ENCODE results near the gene TBC1D3B. TPM values are rescaled to one million over a fixed set of nuclear protein-coding genes. Genes with fewer than 3 reads are reported as not detected.
A peak's percentile ranks its signal among the peaks of the same experiment; 100 is the strongest.
"Not testable (repeated sequence)": the region's sequence is repeated elsewhere in the genome, so short reads cannot be mapped to it uniquely, and the experiment has no call there.

TBC1D3B gene
- polyA plus RNA-seq (2011; rRNA removed) (1.2 and 1.5 TPM in 2 replicates), polyA plus RNA-seq (2017; fragmentation: RNase III; extraction: RNeasy Plus Mini Kit Qiagen cat#74134 plus additional on column Dnase treatment) (4.7 to 5.9 TPM (median 5.6 TPM) in 3 replicates), polyA minus RNA-seq (2011; rRNA and poly(A)+ RNA removed) (0.54 and 0.91 TPM in 2 replicates)
- polyA plus RNA-seq (2012; cell fraction: cytosol; rRNA removed), result 1.1 and 1.3 TPM in 2 replicates
- polyA plus RNA-seq (2012; cell fraction: nucleus; rRNA removed), result 5.1 and 6.6 TPM in 2 replicates

DNA sequence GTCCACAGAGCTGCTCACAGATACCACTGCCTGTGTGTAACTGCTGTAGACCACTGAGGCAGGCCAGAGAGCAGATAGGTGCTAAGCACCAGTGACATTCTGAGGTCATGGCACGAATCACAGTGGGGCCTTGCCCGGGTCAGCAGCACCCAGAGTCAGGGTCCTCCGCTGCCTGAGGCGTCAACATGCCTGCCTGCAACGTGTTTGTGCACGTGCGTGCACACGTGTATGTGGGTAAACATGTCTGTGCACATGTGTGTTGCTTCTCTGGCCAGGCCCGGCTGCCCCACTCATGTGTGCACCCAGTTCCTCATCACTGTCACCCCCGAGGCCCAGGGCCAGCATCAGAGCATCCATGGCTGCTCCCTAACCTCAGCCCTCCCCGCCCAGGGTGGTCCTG is at the start of gene TBC1D3B:
Gene TBC1D3B, minus strand, starts transcription at position 101 of the 400 bp plus-strand sequence. CDS start 1,586 bp downstream, outside the sequence.
- CTCF ChIA-PET; H3K4me3 ChIP-seq; H3K27ac ChIP-seq; H3K4me2 ChIP-seq; FAIRE-seq; H3K9me3 ChIP-seq; DNase-seq (ENCODE audit: low read depth in 1 of 2, low spot score in 1 of 2); H3K4me1 ChIP-seq; ATAC-seq; POLR2A ChIA-PET: not testable (repeated sequence)
- 0% methylated on average over 1 of the region's 11 CpGs for WGBS (ENCODE audit: missing lambda C conversion rate)

DNA sequence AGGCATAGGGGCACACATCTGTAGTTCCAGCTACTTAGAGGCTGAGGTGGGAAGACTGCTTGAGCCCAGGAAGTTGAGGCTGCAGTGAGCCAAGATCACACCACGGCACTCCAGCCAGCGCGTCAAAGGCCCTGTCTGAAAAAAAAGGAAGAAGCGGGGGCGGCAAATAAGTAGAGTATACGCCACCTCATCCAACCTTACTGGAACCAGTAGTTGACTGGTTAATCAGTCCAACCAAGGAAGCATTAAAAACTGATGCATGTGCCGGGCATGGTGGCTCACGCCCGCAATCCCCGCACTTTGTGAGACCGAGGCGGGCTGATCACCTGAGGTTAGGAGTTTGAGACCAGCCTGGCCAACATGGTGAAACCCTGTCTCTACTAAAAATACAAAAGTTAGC is 46.5 kb upstream of the TBC1D3B start:
- ATAC-seq; DNase-seq (ENCODE audit: low read depth in 1 of 2, low spot score in 1 of 2); CTCF ChIA-PET; H3K27ac ChIP-seq; H3K4me1 ChIP-seq; POLR2A ChIA-PET; H3K4me3 ChIP-seq; FAIRE-seq; H3K4me2 ChIP-seq: not testable (repeated sequence)
- 77% methylated on average over 12 of the region's 12 CpGs for WGBS (ENCODE audit: missing lambda C conversion rate)
- peaks cover 18% of the 10 kb centered on the region for H3K9me3 ChIP-seq

DNA sequence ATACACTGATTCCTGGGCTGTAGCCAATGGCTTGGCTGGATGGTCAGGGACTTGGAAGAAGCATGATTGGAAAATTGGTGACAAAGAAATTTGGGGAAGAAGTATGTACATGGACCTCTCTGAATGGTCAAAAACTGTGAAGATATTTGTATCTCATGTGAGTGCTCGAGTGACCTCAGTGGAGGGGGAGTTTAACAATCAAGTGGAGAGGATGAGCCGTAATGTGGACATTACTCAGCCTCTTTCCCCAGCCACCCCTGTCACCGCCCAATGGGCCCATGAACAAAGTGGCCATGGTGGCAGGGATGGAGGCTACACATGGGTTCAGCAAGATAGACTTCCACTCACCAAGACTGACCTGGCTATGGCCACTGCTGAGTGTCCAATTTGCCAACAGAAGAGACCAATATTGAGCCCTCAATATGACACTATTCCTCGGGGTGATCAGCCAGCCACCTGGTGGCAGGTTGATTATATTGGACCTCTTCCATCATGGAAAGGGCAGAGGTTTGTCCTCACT is 45.2 kb upstream of the TBC1D3B start:
- H3K4me2 ChIP-seq; POLR2A ChIA-PET; CTCF ChIA-PET; FAIRE-seq; H3K27ac ChIP-seq; DNase-seq (ENCODE audit: low read depth in 1 of 2, low spot score in 1 of 2); H3K4me1 ChIP-seq; ATAC-seq; H3K4me3 ChIP-seq: not testable (repeated sequence)
- 30% methylated on average over 4 of the region's 4 CpGs for WGBS (ENCODE audit: missing lambda C conversion rate)
- peaks cover 23% of the 10 kb centered on the region for H3K9me3 ChIP-seq

DNA sequence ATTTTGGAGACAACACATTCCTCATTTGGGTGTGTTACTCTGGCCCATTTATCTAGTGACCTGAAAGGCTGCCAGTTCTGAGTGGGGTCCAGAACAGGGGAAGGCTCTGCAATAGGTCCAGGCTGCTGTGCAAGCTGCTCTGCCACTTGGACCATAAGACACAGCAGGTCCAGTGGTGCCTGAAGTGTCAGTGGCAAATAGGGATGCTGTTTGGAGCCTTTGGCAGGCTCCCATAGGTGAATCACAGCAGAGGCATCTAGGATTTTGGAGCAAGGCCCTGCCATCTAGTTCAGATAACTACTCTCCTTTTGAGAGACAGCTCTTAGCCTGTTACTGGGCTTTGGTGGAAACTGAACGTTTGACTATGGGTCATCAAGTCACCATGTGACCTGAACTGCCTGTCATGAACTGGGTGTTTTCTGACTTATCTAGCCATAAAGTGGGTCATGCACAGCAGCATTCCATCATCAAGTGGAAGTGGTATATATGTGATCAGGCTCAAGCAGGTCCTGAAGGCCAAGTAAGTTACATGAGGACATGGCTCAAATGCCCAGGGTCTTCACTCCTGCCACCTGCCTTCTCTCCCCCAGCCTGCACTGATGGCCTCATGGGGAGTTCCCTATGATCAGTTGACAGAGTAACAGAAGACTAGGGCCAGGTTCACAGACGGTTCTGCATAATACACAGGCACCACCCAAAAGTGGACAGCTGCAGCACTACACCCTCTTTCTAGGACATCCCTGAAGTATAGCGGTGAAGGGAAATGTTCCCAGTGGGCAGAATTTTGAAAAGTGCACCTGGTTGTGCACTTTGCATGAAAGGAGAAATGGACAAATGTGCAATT is 44.5 kb upstream of the TBC1D3B start:
- not testable (repeated sequence) for FAIRE-seq

GRCh38 chr17:36219556-36219955 is 43.1 kb upstream of the TBC1D3B start:
- POLR2A ChIA-PET, result not testable (repeated sequence)

More for the DNA sequence above, 44.5 kb upstream of the TBC1D3B start:
- CTCF ChIA-PET; POLR2A ChIA-PET; H3K4me1 ChIP-seq; H3K4me2 ChIP-seq; H3K27ac ChIP-seq; ATAC-seq; DNase-seq (ENCODE audit: low read depth in 1 of 2, low spot score in 1 of 2); H3K4me3 ChIP-seq: not testable (repeated sequence)
- H3K9me3 ChIP-seq, result peaks cover 25% of the 10 kb centered on the region
- 0% methylated on average over 3 of the region's 3 CpGs for WGBS (ENCODE audit: missing lambda C conversion rate)

GRCh38 chr17:36215406-36216308 is 39.2 kb upstream of the TBC1D3B start:
- H3K4me3 ChIP-seq; H3K4me2 ChIP-seq; H3K4me1 ChIP-seq; H3K27ac ChIP-seq; DNase-seq (ENCODE audit: low read depth in 1 of 2, low spot score in 1 of 2); POLR2A ChIA-PET; FAIRE-seq: not testable (repeated sequence)
- H3K9me3 ChIP-seq, result peaks cover 25% of the 10 kb centered on the region
- ATAC-seq, result 0 out of 6 replicates have a peak, but pooled peaks of 1 of the 2 experiments have one; percentile 20
- CTCF ChIA-PET, result interaction anchor here (0.6 to 1.0 kb wide), 2 partner anchors 240 to 244 kb away, joined by 3 read pairs; no protein-coding TSS in a partner anchor
- WGBS (ENCODE audit: missing lambda C conversion rate), result 14% methylated on average over 7 of the region's 7 CpGs

More at GRCh38 chr17:36219556-36219955, 43.1 kb upstream of the TBC1D3B start:
- H3K9me3 ChIP-seq, result peaks cover 25% of the 10 kb centered on the region
- H3K27ac ChIP-seq; ATAC-seq; H3K4me1 ChIP-seq; FAIRE-seq; DNase-seq (ENCODE audit: low read depth in 1 of 2, low spot score in 1 of 2); H3K4me3 ChIP-seq; H3K4me2 ChIP-seq: not testable (repeated sequence)
- 5% methylated on average over 1 of the region's 1 CpG for WGBS (ENCODE audit: missing lambda C conversion rate)
- CTCF ChIA-PET, result interaction anchor here (1.0 kb wide), 1 partner anchor 263 kb away, joined by 3 read pairs; no protein-coding TSS in a partner anchor

GRCh38 chr17:36214918-36215317 is 38.5 kb upstream of the TBC1D3B start:
- ATAC-seq (no peak), FAIRE-seq (no peak), DNase-seq (ENCODE audit: low read depth in 1 of 2, low spot score in 1 of 2) (no peak)
- no peak overlapping the region for H3K4me3 ChIP-seq
- H3K4me2 ChIP-seq, result no peak overlapping the region
- H3K9me3 ChIP-seq, result peaks cover 22% of the 10 kb centered on the region
- POLR2A ChIA-PET, result no interaction called here
- CTCF ChIA-PET, result no interaction called here
- H3K4me1 ChIP-seq, result no peaks in the 10 kb centered on the region
- no peak overlapping the region for H3K27ac ChIP-seq
- TF ChIP-seq GATA3 (IDR thresholded peaks at IDR 0.05; ENCODE audit: borderline replicate concordance), result no peak
- TF ChIP-seq POLR2AphosphoS2 (conservative IDR thresholded peaks at IDR 0.05; ENCODE audit: low read length), result no peak
- no peak for TF ChIP-seq PHF8 (IDR thresholded peaks at IDR 0.05; ENCODE audit: borderline replicate concordance, low read depth)
- no peak for TF ChIP-seq RARB (CRISPR knock-in tag; IDR thresholded peaks at IDR 0.05)
- TF ChIP-seq RAD21 (conservative IDR thresholded peaks at IDR 0.05 in 1 of 2, IDR thresholded peaks at IDR 0.05 in 1 of 2), result no peak
- no peak for TF ChIP-seq MAZ (IDR thresholded peaks at IDR 0.05; ENCODE audit: borderline replicate concordance, low read depth, low read length)
- no peak for TF ChIP-seq ZSCAN20 (CRISPR knock-in tag; IDR thresholded peaks at IDR 0.05)
- TF ChIP-seq, protein P1, sequence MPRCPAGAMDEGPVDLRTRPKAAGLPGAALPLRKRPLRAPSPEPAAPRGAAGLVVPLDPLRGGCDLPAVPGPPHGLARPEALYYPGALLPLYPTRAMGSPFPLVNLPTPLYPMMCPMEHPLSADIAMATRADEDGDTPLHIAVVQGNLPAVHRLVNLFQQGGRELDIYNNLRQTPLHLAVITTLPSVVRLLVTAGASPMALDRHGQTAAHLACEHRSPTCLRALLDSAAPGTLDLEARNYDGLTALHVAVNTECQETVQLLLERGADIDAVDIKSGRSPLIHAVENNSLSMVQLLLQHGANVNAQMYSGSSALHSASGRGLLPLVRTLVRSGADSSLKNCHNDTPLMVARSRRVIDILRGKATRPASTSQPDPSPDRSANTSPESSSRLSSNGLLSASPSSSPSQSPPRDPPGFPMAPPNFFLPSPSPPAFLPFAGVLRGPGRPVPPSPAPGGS (IDR thresholded peaks at IDR 0.05), result no peak

Data from A549 (cell line).